GM21390 (cell line): ENCODE results near the gene EDRF1.

Experiments used
- ATAC-seq: cut with Tn5 transposase; IDR thresholded peaks from one replicate; pipeline ENCODE4 v1.9.1; 2021; ENCODE audit not compliant: unreplicated experiment

Gene EDRF1

DNA sequence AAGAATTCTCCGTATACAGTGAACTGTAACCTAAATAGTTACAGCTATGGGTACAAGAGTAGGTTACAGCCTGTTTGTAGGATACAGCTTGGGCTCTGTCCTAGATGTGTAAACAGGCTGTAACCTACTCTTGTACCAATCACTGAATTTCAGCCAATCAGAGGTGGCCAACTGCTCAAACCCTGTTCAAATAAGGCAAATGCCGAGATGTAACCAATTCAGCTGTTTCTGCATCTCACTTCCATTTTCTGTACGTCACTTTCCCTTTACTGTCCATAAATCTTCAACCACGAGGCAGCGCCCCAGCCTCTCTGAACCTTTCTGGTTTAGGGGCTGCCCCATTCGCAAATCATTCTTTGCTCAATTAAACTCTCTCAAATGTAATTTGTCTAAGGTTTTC, 64.4 kb downstream of the EDRF1 start:
- ATAC-seq: peak; percentile 94

DNA sequence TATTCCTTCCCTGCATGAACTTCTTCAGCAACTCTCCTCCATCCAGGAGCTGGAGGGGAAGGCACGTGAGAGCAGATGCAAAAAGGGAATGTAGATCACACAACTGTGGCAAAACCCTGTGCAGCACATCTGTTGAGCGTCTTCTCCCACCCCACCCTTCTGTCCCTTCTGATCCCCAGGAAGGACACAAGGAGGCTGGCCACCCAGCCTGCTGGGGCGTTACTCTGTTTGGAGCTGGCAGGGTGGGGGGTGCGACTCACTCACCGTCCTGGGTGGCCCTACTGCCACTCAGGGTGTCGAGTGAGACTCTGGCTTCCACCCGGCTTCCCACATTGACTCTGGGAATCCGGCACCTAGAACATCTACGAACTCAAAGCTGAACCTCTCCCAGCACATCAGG, 66.3 kb downstream of the EDRF1 start:
- ATAC-seq: no peak

DNA sequence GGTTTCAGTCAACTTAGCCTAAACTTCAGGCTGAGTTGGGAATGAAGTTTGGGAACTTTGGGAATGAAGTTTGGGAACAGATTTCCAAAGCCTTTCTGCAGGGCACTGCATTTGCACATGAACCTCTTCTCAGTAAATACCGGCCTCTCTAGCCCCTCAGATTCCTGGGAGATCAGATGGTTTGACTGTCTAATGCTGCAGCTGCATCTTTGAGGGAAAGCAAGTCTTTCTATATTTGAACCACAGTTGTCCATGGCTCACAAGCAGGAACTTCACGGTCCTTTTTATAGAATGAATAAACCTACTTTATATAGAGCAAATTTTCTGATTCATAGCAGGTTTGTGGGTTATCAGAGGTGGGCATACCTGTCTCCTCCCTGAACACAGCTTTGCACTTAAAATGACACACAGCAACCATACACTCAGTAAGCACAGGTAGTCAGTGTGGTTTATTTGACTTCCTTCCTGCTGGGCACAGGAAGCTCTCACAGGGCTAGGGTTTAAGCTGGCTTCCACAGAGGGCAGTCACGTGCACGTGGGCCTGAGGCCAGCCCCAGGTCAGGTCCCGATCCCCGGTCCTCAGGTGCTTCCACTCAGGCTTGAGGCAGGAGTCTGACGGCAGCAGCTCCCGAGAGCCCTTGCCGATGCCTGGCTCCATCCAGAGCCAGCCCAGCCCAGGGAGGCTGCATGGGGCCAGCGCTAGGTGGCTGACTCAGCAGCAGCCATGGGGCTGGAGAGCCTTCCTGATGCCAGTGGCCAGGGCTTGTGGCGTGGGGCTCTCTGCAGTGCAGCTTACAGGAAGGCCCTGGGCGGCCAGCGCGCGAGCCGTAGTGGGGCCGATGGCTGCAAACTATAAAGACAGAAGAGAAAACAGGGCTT, 68.9 kb downstream of the EDRF1 start:
- no peak for ATAC-seq

DNA sequence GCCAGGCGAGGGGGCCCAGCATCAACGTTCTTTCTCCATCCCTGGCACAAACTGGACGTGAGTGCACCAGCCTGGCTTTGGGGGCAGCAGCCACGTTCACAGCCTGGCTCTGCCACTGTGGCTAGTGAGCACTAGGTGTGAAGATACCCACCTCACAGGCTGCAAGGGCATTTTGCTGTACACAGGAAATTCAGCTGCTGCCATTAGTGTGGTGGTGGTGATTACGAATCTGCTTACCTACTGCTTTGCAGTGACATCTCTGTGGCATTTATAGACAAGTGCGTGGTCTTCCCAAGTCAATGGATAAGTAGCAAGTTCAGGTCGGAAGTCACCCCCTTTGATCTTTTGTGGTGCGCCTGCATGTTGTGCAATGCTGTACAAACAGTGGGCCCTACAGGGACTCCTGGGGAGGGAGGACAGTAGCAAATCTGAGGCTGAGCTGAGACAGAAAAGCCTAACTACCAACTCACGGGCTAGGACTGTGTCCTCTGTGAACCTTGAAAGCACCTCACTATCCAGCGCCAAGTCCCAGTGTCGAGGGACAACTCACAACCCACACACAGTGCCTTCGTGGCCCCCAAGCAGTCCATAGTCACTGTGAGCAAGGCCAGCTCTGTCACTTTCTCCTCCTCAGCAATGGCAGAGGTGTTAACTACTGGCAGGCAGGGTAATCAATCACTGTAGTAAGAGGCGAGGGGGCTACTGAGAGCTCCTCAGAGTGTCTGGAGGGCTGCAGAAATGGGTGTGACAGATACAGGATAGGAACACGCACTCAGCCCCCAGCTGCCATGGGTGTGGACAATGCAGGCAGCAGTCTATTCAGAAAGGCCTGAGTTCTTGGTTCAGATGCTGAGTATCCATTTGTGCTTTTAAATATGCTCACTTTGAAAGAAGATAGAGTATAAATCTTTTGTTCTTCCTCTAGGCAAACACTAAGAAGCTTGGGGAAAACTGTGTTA, 73.1 kb downstream of the EDRF1 start:
- no peak for ATAC-seq

DNA sequence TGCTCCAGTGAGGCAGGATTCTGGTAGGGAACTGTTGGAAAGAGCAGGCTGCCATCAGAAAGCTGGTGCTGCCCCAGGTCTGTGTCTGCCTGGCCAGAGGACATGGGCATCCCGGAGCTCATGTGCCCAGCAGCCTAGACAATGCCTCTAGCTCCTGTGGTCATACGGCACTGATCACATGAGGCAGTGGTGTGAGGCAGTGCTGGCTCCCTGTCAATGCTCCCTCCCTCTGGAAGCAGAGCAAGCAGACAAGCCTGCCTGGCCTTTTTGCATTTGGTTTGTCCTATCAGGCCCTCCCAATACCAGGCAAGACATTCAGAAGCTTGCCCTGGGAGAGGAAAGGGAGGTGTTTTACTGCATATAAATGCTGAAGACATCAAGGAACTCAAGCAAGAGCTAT, 75.6 kb downstream of the EDRF1 start:
- ATAC-seq: no peak

DNA sequence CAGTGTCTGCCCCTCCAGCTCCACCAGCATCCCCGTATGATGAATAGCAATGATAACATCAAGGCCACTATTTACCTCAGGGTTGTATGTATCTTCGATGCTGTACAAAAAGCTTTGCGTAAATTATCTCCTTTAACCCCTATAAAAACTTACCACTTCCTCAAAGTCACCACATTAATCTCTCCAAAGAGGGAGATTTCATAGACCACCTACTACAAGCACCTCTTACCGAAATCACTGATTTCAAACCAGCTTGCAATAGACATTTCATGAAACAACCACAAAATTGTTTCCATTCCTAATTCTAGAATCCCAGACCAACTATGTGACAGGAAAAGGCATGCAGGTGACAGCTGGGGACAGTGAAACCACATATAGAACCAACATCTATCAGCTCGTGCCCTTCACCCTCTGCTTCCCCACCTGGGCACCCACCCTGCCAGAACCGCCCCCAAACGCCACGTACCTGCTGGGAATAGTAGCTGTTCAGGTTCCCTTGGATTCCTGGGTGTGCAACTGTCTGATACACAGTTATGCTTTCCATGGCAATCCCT, 76.2 kb downstream of the EDRF1 start:
- ATAC-seq: no peak

DNA sequence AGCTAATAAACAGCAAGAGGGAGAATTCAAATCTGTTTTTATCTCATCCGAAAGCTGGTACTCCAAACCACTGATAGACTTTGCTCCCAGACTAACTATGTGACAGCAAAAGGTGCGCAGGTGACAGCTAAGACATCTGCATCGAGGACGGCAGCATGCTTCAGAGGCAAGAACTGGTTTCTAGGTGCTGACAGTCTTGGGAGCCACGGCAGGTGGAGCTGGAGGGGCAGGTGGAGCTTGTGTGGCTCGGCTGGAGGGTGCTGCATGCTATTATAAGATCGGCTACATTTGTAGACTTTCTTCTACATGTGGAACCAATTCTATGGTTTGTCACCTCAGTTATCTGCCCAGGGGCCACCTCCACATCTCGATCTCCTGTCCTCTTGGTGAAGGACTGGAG, 77.9 kb downstream of the EDRF1 start:
- ATAC-seq: no peak

DNA sequence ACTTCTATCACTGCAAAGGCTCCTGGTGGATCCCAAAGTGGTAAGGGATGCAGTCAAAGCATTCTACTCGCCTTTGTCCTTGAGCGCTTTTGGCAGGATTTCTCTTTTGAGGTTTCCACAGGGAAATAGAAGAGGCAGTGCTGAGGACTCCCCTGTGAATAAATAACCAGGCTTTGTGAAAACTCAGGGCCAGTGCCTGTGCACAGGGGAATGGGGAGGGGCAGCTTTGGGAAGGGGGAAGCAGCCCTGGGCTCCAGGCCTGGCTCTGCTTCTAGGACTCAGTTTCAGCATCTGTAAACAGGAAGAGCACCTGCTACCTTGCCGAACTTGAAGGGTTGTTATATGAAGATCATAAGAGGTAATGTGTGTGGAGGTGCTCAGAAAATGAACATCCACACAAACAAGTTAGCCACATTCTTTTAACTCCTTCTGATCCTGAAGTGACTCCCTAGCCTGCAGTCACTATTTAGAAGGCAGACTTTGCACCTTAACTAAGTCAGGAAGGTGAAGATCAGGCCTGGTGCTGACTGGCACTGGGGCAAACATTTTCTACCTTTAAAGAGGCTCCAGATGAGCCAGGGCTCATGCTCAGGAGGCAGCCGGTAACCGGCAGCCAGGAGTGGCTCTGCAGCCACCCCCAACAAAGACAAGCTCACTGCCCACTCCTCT, 78.6 kb downstream of the EDRF1 start:
- no peak for ATAC-seq

DNA sequence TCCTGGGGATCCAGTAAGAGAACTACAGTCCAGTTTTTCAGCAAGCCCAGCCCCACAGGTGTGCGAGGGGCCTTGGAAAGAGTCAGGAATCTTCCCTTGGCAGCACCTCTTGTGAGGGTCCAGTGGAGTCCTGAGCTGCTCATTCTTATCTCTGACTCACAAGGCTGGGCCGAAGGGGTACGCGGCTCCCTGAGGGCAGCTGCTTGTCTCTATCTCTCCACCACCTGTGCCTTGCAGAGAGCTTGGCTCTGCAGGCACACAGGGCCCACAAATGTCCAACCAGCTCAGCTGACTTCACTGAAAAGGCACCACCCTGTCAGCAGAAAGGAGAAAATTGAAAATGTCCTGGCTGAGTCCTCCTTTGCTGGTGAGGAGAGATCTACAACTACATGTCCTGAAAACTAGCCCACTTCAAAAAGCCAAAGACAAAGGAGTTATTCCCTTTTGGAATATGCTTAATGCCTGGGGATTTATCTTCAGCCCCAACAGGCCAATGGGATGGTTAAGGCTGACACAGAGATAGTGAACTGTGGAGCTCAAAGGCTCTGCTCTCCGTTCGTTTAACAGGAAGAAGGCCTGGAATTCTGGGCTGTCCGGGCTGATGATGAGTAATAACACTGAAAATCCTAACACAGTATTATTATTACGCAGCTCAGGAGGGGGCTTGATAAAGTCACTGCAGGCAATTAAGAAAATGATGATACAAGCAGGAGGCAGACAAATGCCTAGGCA, 80.1 kb downstream of the EDRF1 start:
- no peak for ATAC-seq

DNA sequence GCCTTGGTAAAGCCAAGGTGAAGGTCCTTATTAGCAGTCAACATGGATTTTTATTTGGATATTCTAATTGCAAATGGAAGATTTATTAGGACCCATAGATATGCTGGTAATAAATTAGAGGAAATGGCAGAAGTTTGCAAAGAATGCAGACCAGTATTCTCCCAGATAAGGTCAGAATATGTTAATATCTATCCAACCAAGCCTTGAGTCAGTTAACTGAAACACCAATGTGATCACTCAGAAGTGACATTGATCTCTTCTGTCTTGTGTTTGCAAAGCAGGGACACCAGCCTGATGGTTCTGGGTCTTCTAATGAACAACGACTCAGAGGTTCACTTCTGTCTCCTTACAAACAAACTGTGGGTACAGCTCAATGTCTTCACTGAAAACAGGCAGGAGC, 82.1 kb downstream of the EDRF1 start:
- ATAC-seq: no peak

DNA sequence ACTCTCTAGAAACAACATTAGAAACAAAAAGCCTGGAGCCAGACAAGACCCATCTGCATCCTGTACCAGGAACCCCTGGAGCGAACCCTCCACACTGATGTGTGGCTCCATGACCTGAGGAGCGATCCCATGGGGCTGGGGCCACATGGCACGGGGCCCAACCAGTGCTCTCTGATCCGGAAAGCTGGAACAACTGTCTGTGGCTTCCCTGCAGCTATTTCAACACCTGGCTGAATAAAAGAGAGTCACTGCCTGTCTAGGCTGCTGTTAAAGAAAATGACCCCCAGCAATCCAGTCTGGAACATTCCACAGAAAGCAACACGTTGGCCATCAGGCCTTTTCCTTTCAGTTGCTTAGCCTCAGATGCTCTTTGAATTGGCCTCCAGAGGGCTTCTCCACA, 82.6 kb downstream of the EDRF1 start:
- ATAC-seq: no peak

DNA sequence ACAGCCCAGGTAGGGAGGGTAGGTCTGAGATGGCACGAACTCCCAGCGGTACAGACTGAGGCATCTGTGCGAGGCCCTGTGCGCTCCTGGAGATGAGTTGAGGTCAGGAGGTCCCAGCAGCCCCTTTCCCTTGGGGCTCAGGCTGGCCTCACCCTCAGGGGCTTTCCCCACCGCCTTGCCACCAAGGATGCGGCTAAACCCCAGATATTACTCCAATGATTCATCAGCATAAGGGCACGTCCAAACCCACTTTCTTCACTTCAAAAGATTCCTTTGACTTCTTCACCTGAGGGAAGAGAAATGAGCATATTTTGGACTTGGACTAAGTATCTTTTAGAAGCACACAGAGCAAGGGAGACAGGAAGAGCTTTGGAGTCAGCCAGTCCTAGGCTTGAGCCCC, 83.2 kb downstream of the EDRF1 start:
- ATAC-seq: no peak

DNA sequence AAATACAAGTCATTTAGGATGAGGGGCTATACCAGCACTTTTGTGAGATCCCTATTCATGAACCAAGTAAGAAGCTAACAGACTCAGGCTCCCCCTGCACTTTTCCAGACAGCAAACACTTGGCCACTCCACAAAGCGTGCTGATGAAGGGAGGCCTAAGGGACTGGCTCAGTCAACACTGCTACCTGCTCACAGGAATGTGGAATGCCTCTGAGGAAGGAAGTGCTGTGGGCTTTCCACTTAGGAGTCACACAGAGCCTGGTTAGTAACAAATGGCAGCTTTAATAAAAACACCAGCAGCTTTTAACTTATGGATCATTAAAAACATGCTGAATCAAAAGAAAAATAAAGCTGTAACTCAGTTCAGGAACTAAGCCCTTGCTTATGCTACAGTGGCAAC, 88.5 kb downstream of the EDRF1 start:
- ATAC-seq: no peak

DNA sequence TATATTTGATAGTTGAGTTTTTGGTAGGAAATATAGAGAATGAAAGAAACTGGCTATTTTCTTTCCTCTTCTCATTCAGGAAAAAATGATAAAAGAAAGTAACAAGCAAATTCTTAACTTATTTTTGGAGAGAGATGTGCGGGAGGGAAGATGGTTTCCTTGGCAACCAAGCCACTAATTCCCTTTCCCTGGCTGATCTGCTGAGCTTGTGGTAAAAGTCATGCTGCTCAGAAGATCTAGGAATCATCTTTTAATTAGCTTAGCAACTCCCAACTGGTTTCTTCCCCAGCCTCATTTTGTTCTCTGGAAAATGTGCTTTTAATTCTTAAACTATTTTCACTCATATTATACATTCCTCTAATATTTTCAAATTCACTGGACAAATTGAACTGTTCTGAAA, 91.7 kb downstream of the EDRF1 start:
- ATAC-seq: no peak

DNA sequence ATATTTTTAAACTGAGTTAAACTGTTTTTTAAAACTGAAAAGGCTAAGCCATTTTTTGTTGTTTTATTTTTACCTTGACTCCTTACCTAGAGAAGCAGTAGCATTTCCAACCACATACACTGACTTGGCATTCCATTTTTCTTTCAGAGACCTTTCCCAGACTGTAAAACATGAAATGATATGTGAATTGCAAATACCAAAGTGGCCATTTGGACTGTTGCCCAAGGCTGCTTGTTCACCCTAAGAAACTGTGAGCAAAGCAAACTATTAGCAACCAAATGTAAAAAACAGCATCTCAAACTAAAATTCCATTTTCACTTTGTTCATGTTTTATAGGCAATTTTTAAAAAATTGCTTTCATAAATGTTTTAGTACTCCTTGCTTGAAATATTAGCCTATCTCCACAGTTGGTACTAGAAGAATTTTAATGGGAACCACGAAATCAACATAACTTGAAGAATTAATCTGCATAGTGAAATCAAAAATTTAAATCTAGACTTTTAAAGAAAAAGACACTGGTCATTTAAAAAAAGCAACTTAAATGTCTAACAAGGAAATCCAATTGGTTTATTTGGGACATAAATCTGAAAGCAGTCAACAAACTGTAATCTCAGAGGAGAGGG, 92.7 kb downstream of the EDRF1 start:
- ATAC-seq: no peak
